Right lobe of liver (tissue), 6 donors: ENCODE measurements around the gene CLDN4. TPM values are rescaled to one million over a fixed set of nuclear protein-coding genes. Genes with fewer than 3 reads are reported as not detected.
"Not testable (repeated sequence)": the region's sequence is repeated elsewhere in the genome, so short reads cannot be mapped to it uniquely, and the experiment has no call there.

ENCODE experiments used
- ATAC-seq, 4 donors: fragments of 200-7000 bp; cut with Tn5 transposase; one replicate each; pipeline ENCODE4 v1.9.1; 2020; ENCODE audit warnings: mild to moderate bottlenecking in 4 of 4, moderate library complexity in 4 of 4
- DNase-seq, 3 donors: peaks; one replicate each; pipeline ENCODE4 v3.0.0-alpha.2; 2020
- H3K27ac ChIP-seq, 3 donors: fragments of 200-600 bp; one replicate each; pipeline ENCODE4 v1.8.0; 2022
- H3K27me3 ChIP-seq, 2 donors: fragments of 200-600 bp; one replicate each; pipeline ENCODE4 v1.8.0; 2022
- H3K36me3 ChIP-seq, 4 donors: fragments of 200-600 bp; sonication (generic) in 1 of 4; one replicate each; pipeline versions ENCODE4 v1.5.1 to v1.8.0; 2017 to 2022; ENCODE audit warnings: control low read depth in 1 of 4
- H3K4me1 ChIP-seq, 4 donors: fragments of 200-600 bp; sonication (generic) in 1 of 4; one replicate each; pipeline versions ENCODE4 v1.5.1 to v1.8.0; 2017 to 2022; ENCODE audit warnings: control low read depth in 1 of 4
- H3K4me3 ChIP-seq, 3 donors: fragments of 200-600 bp; one replicate each; pipeline ENCODE4 v1.8.0; 2022
- H3K9me3 ChIP-seq, 4 donors: fragments of 200-600 bp; sonication (generic) in 1 of 4; one replicate each; pipeline versions ENCODE4 v1.5.1 to v1.8.0; 2017 to 2022; ENCODE audit warnings: control low read depth in 1 of 4
- CTCF ChIP-seq, 4 donors: fragments of 200-600 bp in 3 of 4; fragments of 450-650 bp in 1 of 4; IDR thresholded peaks; one replicate each; pipeline versions ENCODE4 v1.5.1 to v1.8.0; 2016 to 2022; ENCODE audit warnings: antibody characterized with exemption in 4 of 4, mild to moderate bottlenecking in 2 of 4
- POLR2A ChIP-seq: fragments of 450-650 bp; IDR thresholded peaks from one replicate; pipeline ENCODE4 v1.6.1; 2017; ENCODE audit warnings: antibody characterized with exemption, mild to moderate bottlenecking
- WGBS: methylation state at CpG from one replicate; pipeline ENCODE4 v1.1.6; 2018; ENCODE audit warnings: low coverage, low lambda C conversion rate; ENCODE audit not compliant: insufficient coverage; ENCODE audit errors: missing lambda C conversion rate; 5-methylcytosine and 5-hydroxymethylcytosine counted together
- intact Hi-C, 2 donors: fragments of 100-400 bp; cut with DNase I; formaldehyde crosslinking; loops; one replicate each; pipeline versions ENCODE4 v1.11.2 to v1.14.1; 2022
- total RNA-seq, 6 experiments: library from RNA; depleted of rRNA in 2 of 6; stranded (reverse); fragments of >200 nt in 2 of 6; fragmentation: NEBNext Ultra II Directional in 3 of 6; extraction: Animal tissue kit (Norgen Biotek cat#: 25700) in 3 of 6; gene quantifications; one replicate each; pipeline versions ENCODE4 v1.1.0 to v1.2.4, GENCODE V29; 2016 to 2023
- donor health status: DM: no; HTN: yes; CAD: no.
- donor health status: DM: no; HTN: no; CAD: no.
- donor health status: DM: no; HTN: no; CAD: no.
- donor health status: DM: no; HTN: yes; CAD: no.
- donor health status: DM: no; HTN: yes; CAD: no.

Gene CLDN4
- total RNA-seq, 6 experiments from 2014 or later = 0.56 to 3.9 (median 1.3) TPM

GRCh38 chr7:73811760-73812168 lies 19.0 kb upstream of the CLDN4 start:
- Histone ChIP-seq H3K27me3 (no peaks in the 10 kb centered on the region), H3K4me1 (no peaks in the 10 kb centered on the region), H3K36me3 (no peaks in the 10 kb centered on the region), H3K27ac (no peak overlapping the region), H3K9me3 (no peaks in the 10 kb centered on the region), H3K4me3 (no peak overlapping the region)
- intact Hi-C loops = no loop called here
- peak; percentile 73 to 81 (median 78) for DNase-seq
- TF ChIP-seq POLR2A = no peak
- TF ChIP-seq CTCF (IDR thresholded peaks at IDR 0.05) = peak; percentile 76 to 82 (median 80)
- peak; percentile 98 to 99 (median 99) for ATAC-seq
- 11% methylated on average over 9 of the region's 11 CpGs for WGBS

GRCh38 chr7:73812996-73813395 lies 17.8 kb upstream of the CLDN4 start:
- H3K4me3 ChIP-seq = no peak overlapping the region
- ATAC-seq (no peak), DNase-seq (no peak)
- H3K27me3 ChIP-seq = no peaks in the 10 kb centered on the region
- intact Hi-C loops = no loop called here
- no peaks in the 10 kb centered on the region for H3K4me1 ChIP-seq
- no peaks in the 10 kb centered on the region for H3K9me3 ChIP-seq
- H3K36me3 ChIP-seq = no peaks in the 10 kb centered on the region
- H3K27ac ChIP-seq = no peak overlapping the region
- no peak for TF ChIP-seq POLR2A
- TF ChIP-seq CTCF (IDR thresholded peaks at IDR 0.05) = no peak
- WGBS = 84% methylated on average over 3 of the region's 3 CpGs

GRCh38 chr7:73815436-73815835 lies 15.4 kb upstream of the CLDN4 start:
- H3K36me3 ChIP-seq = no peaks in the 10 kb centered on the region
- TF ChIP-seq POLR2A (no peak), CTCF (IDR thresholded peaks at IDR 0.05) (no peak)
- intact Hi-C loops = no loop called here
- no peaks in the 10 kb centered on the region for H3K4me1 ChIP-seq
- no peak overlapping the region for H3K27ac ChIP-seq
- no peaks in the 10 kb centered on the region for H3K27me3 ChIP-seq
- ATAC-seq = peak in 1 of 4 donors; percentile 13
- no peaks in the 10 kb centered on the region for H3K9me3 ChIP-seq
- 48% methylated on average over 3 of the region's 8 CpGs for WGBS
- DNase-seq = peak in 1 of 3 donors; percentile 21
- H3K4me3 ChIP-seq = no peak overlapping the region

- TF ChIP-seq CTCF (IDR thresholded peaks at IDR 0.05) (no peak), POLR2A (no peak)
- Histone ChIP-seq H3K4me1 (no peaks in the 10 kb centered on the region), H3K27me3 (no peaks in the 10 kb centered on the region), H3K27ac (no peak overlapping the region), H3K36me3 (no peaks in the 10 kb centered on the region), H3K4me3 (no peak overlapping the region), H3K9me3 (no peaks in the 10 kb centered on the region)
- intact Hi-C loops = no loop called here
- WGBS = 86% methylated on average over 2 of the region's 6 CpGs
- peak in 1 of 3 donors; percentile 24 for DNase-seq
- ATAC-seq = no peak
Measured at GRCh38 chr7:73817121-73817520, 13.7 kb upstream of the CLDN4 start.

- DNase-seq (no peak), ATAC-seq (no peak)
- H3K4me1 ChIP-seq = no peaks in the 10 kb centered on the region
- 88% methylated on average over 5 of the region's 7 CpGs for WGBS
- no peaks in the 10 kb centered on the region for H3K9me3 ChIP-seq
- TF ChIP-seq CTCF (IDR thresholded peaks at IDR 0.05) = no peak
- TF ChIP-seq POLR2A = no peak
- H3K36me3 ChIP-seq = no peaks in the 10 kb centered on the region
- no peak overlapping the region for H3K27ac ChIP-seq
- H3K27me3 ChIP-seq = no peaks in the 10 kb centered on the region
- no peak overlapping the region for H3K4me3 ChIP-seq
- intact Hi-C loops = no loop called here
Measured at GRCh38 chr7:73820013-73820412, 10.8 kb upstream of the CLDN4 start.

- H3K36me3 ChIP-seq, H3K4me1 ChIP-seq, H3K4me3 ChIP-seq, intact Hi-C loops, H3K27me3 ChIP-seq, H3K9me3 ChIP-seq, ATAC-seq, H3K27ac ChIP-seq: not testable (repeated sequence)
- 84% methylated on average over 7 of the region's 14 CpGs for WGBS
- DNase-seq = peak in 2 of 3 donors; percentile 2 to 15
Measured at GRCh38 chr7:73821597-73822285, 9.1 kb upstream of the CLDN4 start.
